HEK293 (cell line): ENCODE data around the gene C13orf46.
A peak's percentile ranks its signal among the peaks of the same experiment; 100 is the strongest.

ENCODE experiments used
- CTCF ChIA-PET: fragments of 350-600 bp; formaldehyde crosslinking; extraction: SDS; loops from one replicate; lab custom pipeline; 2021; ENCODE audit warnings: antibody characterized with exemption; lab: Yijun Ruan, JAX
- POLR2A ChIA-PET: fragments of 300-600 bp; formaldehyde crosslinking; extraction: SDS; loops from one replicate; lab custom pipeline; 2020; ENCODE audit warnings: antibody characterized with exemption, inconsistent platforms; lab: Yijun Ruan, JAX
- H3K27ac ChIP-seq: fragments of 200-500 bp; sonication (Bioruptor generic); 2 replicates; pipeline ENCODE4 v1.5.1; 2014; ENCODE audit warnings: low read depth, low read length, control low read depth, inconsistent platforms; ENCODE audit errors: extremely low read depth
- H3K36me3 ChIP-seq, 2 experiments: fragments of 200-500 bp in 1 of 2; sonication (Bioruptor generic) in 1 of 2; 1 replicate in 1 of 2; 2 replicates in 1 of 2; pipeline ENCODE4 v1.5.1; 2014 to 2017; ENCODE audit warnings: inconsistent platforms in 2 of 2, low read length in 2 of 2; ENCODE audit not compliant: control insufficient read depth in 2 of 2, insufficient read depth in 1 of 2
- H3K4me1 ChIP-seq: fragments of 200-500 bp; sonication (Bioruptor generic); 2 replicates; pipeline ENCODE4 v1.5.1; 2014; ENCODE audit warnings: mild to moderate bottlenecking, low read length, inconsistent platforms; ENCODE audit not compliant: control insufficient read depth, insufficient read depth
- H3K4me3 ChIP-seq: 2 replicates; pipeline ENCODE4 v1.5.1; 2011; ENCODE audit warnings: low read depth, mild to moderate bottlenecking, control low read depth, low read length, moderate library complexity
- H3K9me3 ChIP-seq: fragments of 200-500 bp; sonication (Bioruptor generic); 2 replicates; pipeline ENCODE4 v1.5.1; 2014; ENCODE audit warnings: low read depth, low read length, inconsistent platforms; ENCODE audit not compliant: control insufficient read depth, insufficient read depth
- GLI2 ChIP-seq: fragments of 450-650 bp; formaldehyde crosslinking; IDR thresholded peaks from 2 replicates; pipeline ENCODE4; 2017; ENCODE audit warnings: missing biosample characterization, missing genetic modification characterization, low read depth, borderline replicate concordance
- GLIS1 ChIP-seq: fragments of 450-650 bp; formaldehyde crosslinking; IDR thresholded peaks from 2 replicates; pipeline ENCODE4 v1.5.1; 2016; ENCODE audit warnings: missing biosample characterization, missing genetic modification characterization
- KLF1 ChIP-seq: fragments of 450-650 bp; formaldehyde crosslinking; IDR thresholded peaks from 2 replicates; pipeline ENCODE4 v1.5.1; 2016; ENCODE audit warnings: missing biosample characterization, missing genetic modification characterization
- OSR2 ChIP-seq: fragments of 450-650 bp; formaldehyde crosslinking; IDR thresholded peaks from 2 replicates; pipeline ENCODE4 v1.5.1; 2016; ENCODE audit warnings: missing biosample characterization, missing genetic modification characterization
- PATZ1 ChIP-seq: fragments of 450-650 bp; formaldehyde crosslinking; IDR thresholded peaks from 2 replicates; pipeline ENCODE4 v1.5.1; 2016; ENCODE audit warnings: missing biosample characterization, missing genetic modification characterization
- PRDM10 ChIP-seq: fragments of 450-650 bp; formaldehyde crosslinking; IDR thresholded peaks from 2 replicates; pipeline ENCODE4 v1.5.1; 2016; ENCODE audit warnings: missing biosample characterization, missing genetic modification characterization
- PRDM6 ChIP-seq: fragments of 450-650 bp; formaldehyde crosslinking; IDR thresholded peaks from 2 replicates; pipeline ENCODE4 v1.5.1; 2017; ENCODE audit warnings: missing biosample characterization, missing genetic modification characterization
- SCRT2 ChIP-seq: fragments of 450-650 bp; formaldehyde crosslinking; IDR thresholded peaks from 2 replicates; pipeline ENCODE4 v1.5.1; 2016; ENCODE audit warnings: missing biosample characterization, missing genetic modification characterization
- SP3 ChIP-seq: fragments of 450-650 bp; formaldehyde crosslinking; IDR thresholded peaks from 2 replicates; pipeline ENCODE4 v1.5.1; 2016; ENCODE audit warnings: missing biosample characterization, missing genetic modification characterization
- WT1 ChIP-seq: fragments of 450-650 bp; formaldehyde crosslinking; IDR thresholded peaks from 2 replicates; pipeline ENCODE4 v1.5.1; 2016; ENCODE audit warnings: missing biosample characterization, missing genetic modification characterization
- ZBTB1 ChIP-seq: fragments of 450-650 bp; formaldehyde crosslinking; IDR thresholded peaks from 2 replicates; pipeline ENCODE4 v1.5.1; 2016; ENCODE audit warnings: missing biosample characterization, missing genetic modification characterization
- ZBTB7A ChIP-seq: fragments of 450-650 bp; formaldehyde crosslinking; IDR thresholded peaks from 2 replicates; pipeline ENCODE4 v1.5.1; 2016; ENCODE audit warnings: low read depth, missing biosample characterization, missing genetic modification characterization
- ZNF132 ChIP-seq: fragments of 450-650 bp; formaldehyde crosslinking; IDR thresholded peaks from 2 replicates; pipeline ENCODE4 v1.5.1; 2017; ENCODE audit warnings: missing biosample characterization, missing genetic modification characterization, borderline replicate concordance
- ZNF138 ChIP-seq: fragments of 450-650 bp; formaldehyde crosslinking; IDR thresholded peaks from 2 replicates; pipeline ENCODE4 v1.5.1; 2016; ENCODE audit warnings: missing biosample characterization, missing genetic modification characterization, borderline replicate concordance
- ZNF174 ChIP-seq: fragments of 450-650 bp; formaldehyde crosslinking; IDR thresholded peaks from 2 replicates; pipeline ENCODE4 v1.5.0; 2017; ENCODE audit warnings: missing biosample characterization, mild to moderate bottlenecking, missing genetic modification characterization
- ZNF211 ChIP-seq: fragments of 450-650 bp; formaldehyde crosslinking; IDR thresholded peaks from 2 replicates; pipeline ENCODE4 v1.5.1; 2016; ENCODE audit warnings: low read depth, missing biosample characterization, missing genetic modification characterization
- ZNF23 ChIP-seq: fragments of 450-650 bp; formaldehyde crosslinking; IDR thresholded peaks from 2 replicates; pipeline ENCODE4 v1.5.1; 2016; ENCODE audit warnings: missing biosample characterization, missing genetic modification characterization, borderline replicate concordance
- ZNF302 ChIP-seq: fragments of 450-650 bp; formaldehyde crosslinking; IDR thresholded peaks from 2 replicates; pipeline ENCODE4 v1.5.1; 2016; ENCODE audit warnings: missing biosample characterization, missing genetic modification characterization, low read depth
- ZNF324 ChIP-seq: fragments of 450-650 bp; formaldehyde crosslinking; IDR thresholded peaks from 2 replicates; pipeline ENCODE4 v1.5.1; 2016; ENCODE audit warnings: missing biosample characterization, missing genetic modification characterization
- ZNF366 ChIP-seq: fragments of 450-650 bp; formaldehyde crosslinking; conservative IDR thresholded peaks from 2 replicates; pipeline ENCODE4 v1.5.1; 2016; ENCODE audit warnings: missing biosample characterization, missing genetic modification characterization
- ZNF394 ChIP-seq: fragments of 450-650 bp; formaldehyde crosslinking; IDR thresholded peaks from 2 replicates; pipeline ENCODE4 v1.5.1; 2016; ENCODE audit warnings: missing biosample characterization, missing genetic modification characterization, mild to moderate bottlenecking, moderate library complexity, borderline replicate concordance
- ZNF473 ChIP-seq: fragments of 450-650 bp; formaldehyde crosslinking; IDR thresholded peaks from 2 replicates; pipeline ENCODE4 v1.5.1; 2017; ENCODE audit warnings: missing biosample characterization, missing genetic modification characterization
- ZNF510 ChIP-seq: fragments of 450-650 bp; formaldehyde crosslinking; IDR thresholded peaks from 2 replicates; pipeline ENCODE4 v1.5.1; 2018; ENCODE audit warnings: mild to moderate bottlenecking, missing genetic modification characterization, missing biosample characterization; ENCODE audit not compliant: insufficient replicate concordance
- ZNF529 ChIP-seq: fragments of 450-650 bp; formaldehyde crosslinking; IDR thresholded peaks from 2 replicates; pipeline ENCODE4 v1.5.1; 2017; ENCODE audit warnings: missing genetic modification characterization, missing biosample characterization; ENCODE audit not compliant: insufficient replicate concordance
- ZNF626 ChIP-seq: fragments of 450-650 bp; sonication (Bioruptor Pico); formaldehyde crosslinking; IDR thresholded peaks from 2 replicates; pipeline ENCODE4 v1.5.1; 2018; ENCODE audit warnings: missing biosample characterization, missing genetic modification characterization, inconsistent platforms
- ZNF629 ChIP-seq: fragments of 450-650 bp; formaldehyde crosslinking; IDR thresholded peaks from 2 replicates; pipeline ENCODE4 v1.5.1; 2017; ENCODE audit warnings: missing biosample characterization, missing genetic modification characterization
- ZNF658 ChIP-seq: fragments of 450-650 bp; formaldehyde crosslinking; IDR thresholded peaks from 2 replicates; pipeline ENCODE4; 2016; ENCODE audit warnings: missing biosample characterization, missing genetic modification characterization
- ZNF660 ChIP-seq: fragments of 450-650 bp; IDR thresholded peaks from 2 replicates; pipeline ENCODE4 v1.5.1; 2018; ENCODE audit warnings: missing biosample characterization, mild to moderate bottlenecking, missing genetic modification characterization
- ZNF692 ChIP-seq: fragments of 450-650 bp; formaldehyde crosslinking; IDR thresholded peaks from 2 replicates; pipeline ENCODE4 v1.5.1; 2016; ENCODE audit warnings: missing biosample characterization, missing genetic modification characterization
- ZXDB ChIP-seq: fragments of 450-650 bp; formaldehyde crosslinking; IDR thresholded peaks from 2 replicates; pipeline ENCODE4 v1.5.1; 2016; ENCODE audit warnings: missing biosample characterization, missing genetic modification characterization

C13orf46 gene

GRCh38 chr13:113981194-113981605 is 7.3 kb upstream of the C13orf46 start (continued):
- TF ChIP-seq KLF1 (peak; percentile 89), ZNF692 (tag by site-specific recombination) (0 out of 2 replicates have a peak, but pooled peaks have one; percentile 48), PRDM6 (tag by site-specific recombination) (no peak), ZNF394 (no peak), WT1 (no peak), ZNF626 (tag by site-specific recombination) (no peak), ZNF211 (tag by site-specific recombination) (no peak), ZNF324 (tag by site-specific recombination) (no peak), PRDM10 (tag by site-specific recombination) (peak; percentile 40; the same call in 1 of the 2 replicates), ZXDB (tag by site-specific recombination) (no peak), PATZ1 (tag by site-specific recombination) (0 out of 2 replicates have a peak, but pooled peaks have one; percentile 25), GLIS1 (tag by site-specific recombination) (peak; percentile 44)

- Histone ChIP-seq H3K36me3 (peaks cover 0 to 12% of the 10 kb centered on the region in 2 experiments; a peak in 1 of 3 replicates), H3K4me3 (no peak overlapping the region), H3K27ac (no peak overlapping the region), H3K4me1 (no peaks in the 10 kb centered on the region), H3K9me3 (no peaks in the 10 kb centered on the region)
- ChIA-PET CTCF (no interaction called here), POLR2A (no interaction called here)
- TF ChIP-seq GLI2 (tag by site-specific recombination): no peak
- TF ChIP-seq ZBTB7A: no peak
- no peak for TF ChIP-seq ZNF658 (tag by site-specific recombination)
- no peak for TF ChIP-seq OSR2 (tag by site-specific recombination)
- TF ChIP-seq ZBTB1 (tag by site-specific recombination): no peak
- peak; percentile 59 for TF ChIP-seq SCRT2 (tag by site-specific recombination)
- no peak for TF ChIP-seq ZNF302
- peak; percentile 72 for TF ChIP-seq ZNF629 (tag by site-specific recombination)
- TF ChIP-seq ZNF473: 0 out of 2 replicates have a peak, but pooled peaks have one; percentile 80
- TF ChIP-seq ZNF660 (tag by site-specific recombination): peak; percentile 77
- TF ChIP-seq ZNF510 (tag by site-specific recombination): no peak
- no peak for TF ChIP-seq ZNF23 (tag by site-specific recombination)
- no peak for TF ChIP-seq ZNF529
- no peak for TF ChIP-seq ZNF174
- no peak for TF ChIP-seq ZNF138 (tag by site-specific recombination)
- TF ChIP-seq SP3 (tag by site-specific recombination): no peak
- TF ChIP-seq ZNF366 (tag by site-specific recombination): peak; percentile 87
- no peak for TF ChIP-seq ZNF132 (tag by site-specific recombination)
Measured at GRCh38 chr13:113980489-113981064, 6.7 kb upstream of the C13orf46 start.
